GM23248 (cell line): ENCODE measurements around the gene CSNK1G2. TPM values are rescaled to one million over a fixed set of nuclear protein-coding genes. Genes with fewer than 3 reads are reported as not detected.

ENCODE experiments used
- DNase-seq: peaks from one replicate; pipeline ENCODE4 v3.0.0-alpha.2; 2015
- H2AFZ ChIP-seq: fragments of 200-600 bp; sonication (generic); 2 replicates; pipeline ENCODE4 v1.6.1; 2016; ENCODE audit warnings: antibody characterized with exemption
- H3F3A ChIP-seq: fragments of 200-600 bp; sonication (generic); 2 replicates; pipeline ENCODE4 v1.6.1; 2016; ENCODE audit warnings: mild to moderate bottlenecking, antibody characterized with exemption, mixed run types; ENCODE audit not compliant: insufficient read depth
- H3K27ac ChIP-seq: fragments of 200-600 bp; sonication (generic); 2 replicates; pipeline ENCODE4 v1.5.1; 2016; ENCODE audit warnings: mild to moderate bottlenecking
- H3K27me3 ChIP-seq: fragments of 200-600 bp; sonication (generic); replicated peaks from 2 replicates; pipeline ENCODE4 v1.6.1; 2016; ENCODE audit warnings: mild to moderate bottlenecking; ENCODE audit not compliant: insufficient read depth
- H3K36me3 ChIP-seq: fragments of 200-600 bp; sonication (generic); 2 replicates; pipeline ENCODE4 v1.6.1; 2016; ENCODE audit warnings: low read depth, mild to moderate bottlenecking
- H3K4me1 ChIP-seq: fragments of 200-600 bp; sonication (generic); 2 replicates; pipeline ENCODE4 v1.6.1; 2016; ENCODE audit warnings: mild to moderate bottlenecking; ENCODE audit not compliant: insufficient read depth
- H3K4me2 ChIP-seq: fragments of 200-600 bp; sonication (generic); one replicate; pipeline ENCODE4 v1.6.1; 2016; ENCODE audit warnings: mild to moderate bottlenecking; ENCODE audit not compliant: unreplicated experiment
- H3K4me3 ChIP-seq: fragments of 200-600 bp; sonication (generic); 2 replicates; pipeline ENCODE4 v1.5.1; 2016; ENCODE audit warnings: mild to moderate bottlenecking
- H3K79me2 ChIP-seq: fragments of 200-600 bp; sonication (generic); 2 replicates; pipeline ENCODE4 v1.6.1; 2016; ENCODE audit warnings: mild to moderate bottlenecking; ENCODE audit not compliant: insufficient read depth
- H3K9ac ChIP-seq: fragments of 200-600 bp; sonication (generic); 2 replicates; pipeline ENCODE4 v1.6.1; 2016; ENCODE audit warnings: mild to moderate bottlenecking
- H3K9me2 ChIP-seq: fragments of 200-600 bp; sonication (generic); 2 replicates; pipeline ENCODE4 v1.6.1; 2016; ENCODE audit warnings: mixed run types, mild to moderate bottlenecking, moderate library complexity; ENCODE audit not compliant: insufficient read depth
- H3K9me3 ChIP-seq: fragments of 200-600 bp; sonication (generic); one replicate; pipeline ENCODE4 v1.6.1; 2017; ENCODE audit warnings: low read depth
- H4K20me1 ChIP-seq: fragments of 200-600 bp; sonication (generic); 2 replicates; pipeline ENCODE4 v1.6.0; 2016; ENCODE audit not compliant: insufficient read depth
- EZH2 ChIP-seq: fragments of 200-600 bp; sonication (generic); IDR thresholded peaks from 2 replicates; pipeline ENCODE4 v1.6.1; 2018; ENCODE audit warnings: antibody characterized with exemption, mild to moderate bottlenecking; ENCODE audit not compliant: insufficient read depth, poor library complexity, severe bottlenecking
- EZH2phosphoT487 ChIP-seq: fragments of 200-600 bp; sonication (generic); IDR thresholded peaks from 2 replicates; pipeline ENCODE4 v1.6.1; 2018; ENCODE audit warnings: antibody characterized with exemption, moderate library complexity, mild to moderate bottlenecking, low read depth; ENCODE audit not compliant: insufficient read depth
- WGBS, 2 experiments: methylation state at CpG; one replicate each; pipeline ENCODE4 v1.1.6; 2015 to 2017; ENCODE audit warnings: low lambda C conversion rate in 2 of 2, low coverage in 1 of 2; ENCODE audit errors: missing lambda C conversion rate in 2 of 2; 5-methylcytosine and 5-hydroxymethylcytosine counted together
- in situ Hi-C: fragments of 300-500 bp; cut with MboI; formaldehyde crosslinking; loops from 2 replicates; pipeline ENCODE4 v1.15.0; 2020
- polyA plus RNA-seq: library from polyadenylated mRNA; unstranded; fragments of >200 nt; fragmentation: Nextera tagmentation; extraction: Ambion mirVana; gene quantifications from 2 replicates; pipeline ENCODE4 v1.2.1, GENCODE V29; 2016
- total RNA-seq: library from RNA; depleted of rRNA; stranded (reverse); fragments of >200 nt; shearing (Covaris generic); gene quantifications from 2 replicates; pipeline ENCODE4 v1.2.3, GENCODE V29; 2014

CSNK1G2 gene
- total and polyA plus RNA-seq, 2 experiments from 2014 or later = 9.5 to 76.6 TPM

DNA sequence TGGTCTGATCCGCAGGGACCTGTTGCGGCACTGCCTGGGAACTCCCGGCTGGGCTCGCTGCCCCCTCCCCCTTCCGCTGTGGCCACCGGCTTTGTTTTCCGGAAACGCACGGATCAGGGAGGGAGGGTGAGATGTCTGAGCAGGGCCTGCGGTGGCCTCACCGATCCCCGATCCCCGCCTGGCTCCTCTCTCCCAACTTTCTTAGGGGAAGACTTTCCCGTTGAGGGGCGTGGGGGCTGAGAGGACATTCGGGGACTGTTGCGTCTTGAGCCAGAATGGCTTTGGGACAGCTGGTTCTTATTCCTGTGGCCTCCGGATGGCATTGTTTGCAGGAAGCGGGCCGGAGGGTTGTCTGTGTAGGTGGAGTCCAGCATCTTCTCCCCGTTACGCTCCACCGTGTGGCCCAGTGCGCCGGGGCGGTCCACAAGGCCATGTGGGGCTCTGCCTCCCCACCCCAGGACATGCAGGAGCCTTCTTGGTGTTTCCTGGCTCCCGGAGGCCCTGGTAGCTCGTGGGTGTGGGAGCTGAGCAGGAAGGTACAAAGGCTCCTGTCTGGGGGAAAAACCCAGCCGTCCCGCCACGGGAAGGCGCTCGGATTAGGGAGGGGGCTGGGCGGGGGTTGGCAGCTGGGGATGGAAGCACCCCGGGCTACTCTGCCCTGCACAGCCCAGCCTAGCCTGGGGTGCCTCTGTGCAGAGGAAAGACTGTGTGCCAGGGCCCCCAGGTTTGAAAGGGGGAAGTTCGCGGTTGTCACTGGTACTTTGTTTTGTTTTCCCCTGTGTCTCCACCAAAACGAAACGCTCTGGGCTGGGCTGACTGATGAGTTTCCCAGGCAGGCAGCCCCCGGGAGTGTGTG lies 1.3 kb downstream of the CSNK1G2 start:
- H3K79me2 ChIP-seq = peaks cover 61% of the 10 kb centered on the region
- TF ChIP-seq EZH2phosphoT487 = no peak
- no peak for TF ChIP-seq EZH2
- H2AFZ ChIP-seq = peak overlapping the region; percentile 40; the same call in 1 of the 2 replicates
- H3K27me3 ChIP-seq = no peaks in the 10 kb centered on the region
- H3K9ac ChIP-seq = peak overlapping the region; percentile 87
- H3F3A ChIP-seq = peaks cover 15% of the 10 kb centered on the region
- H4K20me1 ChIP-seq = no peaks in the 10 kb centered on the region
- peak overlapping the region; percentile 86 for H3K27ac ChIP-seq
- no peaks in the 10 kb centered on the region for H3K9me3 ChIP-seq
- WGBS, 2 experiments = 1% methylated on average over 37 to 40 of the region's 40 CpGs
- H3K9me2 ChIP-seq = no peaks in the 10 kb centered on the region
- in situ Hi-C loops = no loop called here
- peak overlapping the region; percentile 77 for H3K4me2 ChIP-seq
- peaks cover 13% of the 10 kb centered on the region for H3K4me1 ChIP-seq
- peak overlapping the region; percentile 96 for H3K4me3 ChIP-seq
- peak; percentile 82 for DNase-seq
- H3K36me3 ChIP-seq = no peaks in the 10 kb centered on the region

DNA sequence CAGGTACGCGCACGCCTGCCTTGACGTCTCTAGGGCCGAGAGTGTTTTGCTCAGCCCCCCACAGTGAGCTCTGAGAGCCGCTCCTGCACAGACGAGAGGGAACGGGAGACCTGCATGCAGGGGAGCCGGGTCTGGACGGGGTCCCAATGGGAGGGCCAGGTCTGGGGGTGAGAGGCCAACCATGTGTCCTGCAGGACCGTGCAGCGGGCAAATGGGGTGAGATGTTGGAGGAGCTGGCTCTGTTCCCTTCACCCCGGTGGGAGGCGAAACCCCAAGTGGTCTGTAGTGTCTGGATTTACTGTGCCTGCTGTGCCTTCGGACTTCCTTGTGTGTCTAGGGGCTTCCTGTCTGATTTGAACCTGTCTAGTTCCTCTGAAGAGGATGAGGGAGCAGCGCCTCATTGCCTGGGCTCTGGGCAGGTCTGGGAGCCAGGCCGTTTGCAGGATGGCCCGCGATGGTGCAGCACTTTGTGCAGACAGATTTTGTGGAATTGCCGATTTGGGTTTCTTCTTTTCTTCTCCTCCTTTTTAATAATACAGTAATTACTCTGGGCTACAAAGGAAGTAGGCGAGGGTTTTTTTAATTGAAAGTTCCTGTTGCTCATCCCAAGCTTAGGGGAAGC lies 2.1 kb downstream of the CSNK1G2 start:
- peak; percentile 29 for DNase-seq
- WGBS, 2 experiments = 46 to 53% methylated on average over 21 of the region's 21 CpGs

DNA sequence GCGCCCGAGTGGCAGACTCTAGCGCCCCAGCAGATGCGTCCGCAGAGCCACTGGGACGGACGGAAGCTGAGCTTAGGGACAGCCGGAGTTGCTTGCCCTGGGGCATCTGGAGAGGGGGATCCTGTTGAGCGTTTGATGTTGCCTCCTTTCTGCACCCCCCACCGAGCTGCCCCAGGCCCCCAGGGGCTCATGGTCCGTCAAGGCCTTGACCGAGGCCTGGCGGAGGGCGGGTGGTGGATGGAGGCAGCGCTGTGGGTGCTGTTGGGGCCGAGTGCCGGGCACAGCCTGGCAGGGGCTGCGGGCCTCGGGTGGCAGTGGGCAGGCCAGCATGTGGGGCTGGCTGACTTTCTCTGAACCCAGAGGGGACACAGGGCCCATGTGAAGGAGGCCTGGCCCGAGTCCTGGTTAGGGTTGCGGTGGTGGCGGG lies 2.7 kb downstream of the CSNK1G2 start:
- Histone ChIP-seq H3K9me2 (no peaks in the 10 kb centered on the region), H3K27me3 (no peaks in the 10 kb centered on the region), H3F3A (peaks cover 15% of the 10 kb centered on the region), H3K9ac (no peak overlapping the region), H3K9me3 (no peaks in the 10 kb centered on the region), H4K20me1 (no peaks in the 10 kb centered on the region), H3K27ac (no peak overlapping the region), H3K4me2 (no peak overlapping the region), H3K79me2 (peaks cover 75% of the 10 kb centered on the region), H3K4me1 (peaks cover 13% of the 10 kb centered on the region), H3K4me3 (no peak overlapping the region), H2AFZ (no peak overlapping the region), H3K36me3 (no peaks in the 10 kb centered on the region)
- 92 to 95% methylated on average over 16 to 21 of the region's 22 CpGs for WGBS, 2 experiments
- DNase-seq = no peak
- in situ Hi-C loops = no loop called here
- TF ChIP-seq EZH2 (no peak), EZH2phosphoT487 (no peak)

More for the DNA sequence above, 2.1 kb downstream of the CSNK1G2 start:
- Histone ChIP-seq H3K4me3 (peak overlapping the region; percentile 96), H4K20me1 (no peaks in the 10 kb centered on the region), H3F3A (peaks cover 15% of the 10 kb centered on the region), H3K4me1 (peaks cover 13% of the 10 kb centered on the region), H3K9me3 (no peaks in the 10 kb centered on the region), H3K79me2 (peaks cover 68% of the 10 kb centered on the region), H2AFZ (no peak overlapping the region), H3K9me2 (no peaks in the 10 kb centered on the region), H3K27me3 (no peaks in the 10 kb centered on the region), H3K36me3 (no peaks in the 10 kb centered on the region), H3K9ac (peak overlapping the region; percentile 87), H3K27ac (peak overlapping the region; percentile 86), H3K4me2 (peak overlapping the region; percentile 77)
- in situ Hi-C loops = no loop called here
- TF ChIP-seq EZH2 (no peak), EZH2phosphoT487 (no peak)

GRCh38 chr19:1944088-1944915 lies 3.3 kb downstream of the CSNK1G2 start:
- no peaks in the 10 kb centered on the region for H3K9me2 ChIP-seq
- H3F3A ChIP-seq = peaks cover 12% of the 10 kb centered on the region
- no peak overlapping the region for H3K9ac ChIP-seq
- TF ChIP-seq EZH2 (no peak), EZH2phosphoT487 (no peak)
- no peak overlapping the region for H3K4me3 ChIP-seq
- no peak overlapping the region for H3K27ac ChIP-seq
- no peaks in the 10 kb centered on the region for H3K9me3 ChIP-seq
- in situ Hi-C loops = no loop called here
- peak; percentile 19 for DNase-seq
- no peak overlapping the region for H3K4me2 ChIP-seq
- peaks cover 11% of the 10 kb centered on the region for H3K4me1 ChIP-seq
- no peak overlapping the region for H2AFZ ChIP-seq
- H3K27me3 ChIP-seq = no peaks in the 10 kb centered on the region
- H3K36me3 ChIP-seq = no peaks in the 10 kb centered on the region
- H3K79me2 ChIP-seq = peaks cover 81% of the 10 kb centered on the region
- no peaks in the 10 kb centered on the region for H4K20me1 ChIP-seq
- WGBS, 2 experiments = 71 to 77% methylated on average over 34 to 41 of the region's 42 CpGs
